K562 (cell line): Measurements from ENCODE around the gene FGGY. TPM values are rescaled to one million over a fixed set of nuclear protein-coding genes. Genes with fewer than 3 reads are reported as not detected.

Source experiments
- ATAC-seq: fragments of 200-7000 bp; cut with Tn5 transposase; 3 replicates; pipeline ENCODE4 v1.9.1; 2020; ENCODE audit warnings: moderate library complexity
- BruUV-seq: library from RNA; stranded (reverse); fragments of 400-500 nt; replicated peaks from 2 replicates; lab custom pipeline; 2021; lab: Mats Ljungman, UMichigan
- CTCF ChIA-PET: fragments of 300-600 bp; formaldehyde crosslinking; extraction: SDS; loops from one replicate; lab custom pipeline; 2021; ENCODE audit warnings: low intra/inter-chr PET ratio; lab: Yijun Ruan, JAX
- POLR2A ChIA-PET: fragments of 300-600, 350-650 bp; sonication (Branson Sonifier 250); formaldehyde crosslinking; extraction: SDS; loops from one replicate; lab custom pipeline; 2021; ENCODE audit warnings: antibody characterized with exemption, inconsistent platforms; lab: Yijun Ruan, JAX
- DNase-seq, 4 experiments: peaks; one replicate each; pipeline versions ENCODE4 v3.0.0 to v3.0.0-alpha.2; 2011 to 2018; ENCODE audit warnings: low spot score in 3 of 4, mixed read lengths in 3 of 4; ENCODE audit errors: extremely low read depth in 1 of 4
- FAIRE-seq: peaks from 2 replicates; lab custom pipeline; 2011; peaks lifted over from hg19 to GRCh38; lab: Jason Lieb, UNC
- H2AFZ ChIP-seq: 2 replicates; pipeline ENCODE4 v1.6.0; 2011; ENCODE audit warnings: low read depth, low read length, control low read depth, inconsistent platforms
- H3K27ac ChIP-seq: fragments of 200-600 bp; 3 replicates; pipeline ENCODE4 v1.8.0; 2011; ENCODE audit warnings: low read depth, mild to moderate bottlenecking, control low read depth, inconsistent platforms, low read length, moderate library complexity, mixed read lengths; ENCODE audit errors: extremely low read depth
- H3K27me3 ChIP-seq, 2 experiments: fragments of 300-600 bp in 1 of 2; 2 replicates in 1 of 2; 3 replicates in 1 of 2; pipeline versions ENCODE4 v1.6.0 to v1.8.0; 2011; ENCODE audit warnings: inconsistent platforms in 2 of 2, low read length in 2 of 2, mild to moderate bottlenecking in 1 of 2, mixed read lengths in 1 of 2, moderate library complexity in 1 of 2; ENCODE audit not compliant: control insufficient read depth in 2 of 2, insufficient read depth in 2 of 2
- H3K36me3 ChIP-seq: fragments of 300-600 bp; 3 replicates; pipeline ENCODE4 v1.8.0; 2011; ENCODE audit warnings: mild to moderate bottlenecking, low read length, inconsistent platforms; ENCODE audit not compliant: control insufficient read depth, insufficient read depth
- H3K4me1 ChIP-seq, 2 experiments: fragments of 200-600 bp in 1 of 2; replicated peaks in 1 of 2; 2 replicates in 1 of 2; 3 replicates in 1 of 2; pipeline versions ENCODE4 v1.5.1 to v1.8.0; 2011; ENCODE audit warnings: inconsistent platforms in 2 of 2, low read length in 2 of 2, mild to moderate bottlenecking in 1 of 2, mixed read lengths in 1 of 2, moderate library complexity in 1 of 2; ENCODE audit not compliant: control insufficient read depth in 2 of 2, insufficient read depth in 2 of 2
- H3K4me2 ChIP-seq: 2 replicates; pipeline ENCODE4 v1.6.1; 2011; ENCODE audit warnings: low read length, control low read depth, inconsistent platforms, mixed read lengths; ENCODE audit not compliant: insufficient read depth
- H3K4me3 ChIP-seq: fragments of 200-600 bp; sonication (generic), shearing (Covaris generic); 2 replicates; pipeline ENCODE4 v1.5.1; 2016; ENCODE audit warnings: control low read depth, inconsistent platforms
- H3K79me2 ChIP-seq: fragments of 200-600 bp; 3 replicates; pipeline ENCODE4 v1.8.0; 2011; ENCODE audit warnings: low read length, inconsistent platforms; ENCODE audit not compliant: control insufficient read depth, insufficient read depth
- H3K9ac ChIP-seq, 2 experiments: 2 replicates each; pipeline versions ENCODE4 v1.6.0 to v1.6.1; 2011; ENCODE audit warnings: low read depth in 2 of 2, low read length in 2 of 2, control low read depth in 1 of 2, inconsistent platforms in 1 of 2, mild to moderate bottlenecking in 1 of 2, mixed read lengths in 1 of 2; ENCODE audit not compliant: insufficient read depth in 1 of 2
- H3K9me1 ChIP-seq: one replicate; pipeline ENCODE4 v1.6.0; 2011; ENCODE audit warnings: inconsistent platforms, mild to moderate bottlenecking, low read length, moderate library complexity; ENCODE audit not compliant: control insufficient read depth, insufficient read depth
- H3K9me3 ChIP-seq: replicated peaks from 2 replicates; pipeline ENCODE4 v1.5.1; 2011; ENCODE audit warnings: low read depth, low read length, inconsistent platforms; ENCODE audit not compliant: control insufficient read depth, insufficient read depth
- H4K20me1 ChIP-seq: replicated peaks from 2 replicates; pipeline ENCODE4 v1.6.1; 2011; ENCODE audit warnings: low read length, inconsistent platforms, mixed read lengths; ENCODE audit not compliant: control insufficient read depth, insufficient read depth
- CHAMP1 ChIP-seq: fragments of 450-650 bp; IDR thresholded peaks from 2 replicates; pipeline ENCODE4 v1.6.1; 2016; ENCODE audit warnings: mild to moderate bottlenecking
- E2F6 ChIP-seq, 2 experiments: IDR thresholded peaks; 2 replicates each; pipeline ENCODE4 v1.6.1; 2011; ENCODE audit warnings: borderline replicate concordance in 1 of 2, control low read depth in 1 of 2, low read depth in 1 of 2, low read length in 1 of 2, mild to moderate bottlenecking in 1 of 2, mixed read lengths in 1 of 2, moderate library complexity in 1 of 2; ENCODE audit not compliant: insufficient read depth in 1 of 2, insufficient read length in 1 of 2, poor library complexity in 1 of 2, severe bottlenecking in 1 of 2; ENCODE audit errors: extremely low read depth in 1 of 2
- POLR2AphosphoS5 ChIP-seq: IDR thresholded peaks from 2 replicates; pipeline ENCODE4 v1.6.1; 2011; ENCODE audit warnings: mild to moderate bottlenecking, low read depth, low read length, moderate library complexity; ENCODE audit not compliant: control insufficient read depth, insufficient read depth
- SRSF9 ChIP-seq: fragments of 200-400 bp; formaldehyde crosslinking; IDR thresholded peaks from 2 replicates; pipeline ENCODE4 v1.6.1; 2017; ENCODE audit warnings: low read depth, low read length, borderline replicate concordance
- ZBTB17 ChIP-seq: fragments of 450-650 bp; formaldehyde crosslinking; IDR thresholded peaks from 2 replicates; pipeline ENCODE4 v1.4.0; 2020; ENCODE audit warnings: mild to moderate bottlenecking
- ZFP91 ChIP-seq: sonication (generic); formaldehyde crosslinking; IDR thresholded peaks from 2 replicates; pipeline ENCODE4 v1.8.0; 2022; ENCODE audit warnings: mild to moderate bottlenecking, missing genetic modification reagents
- ZNF431 ChIP-seq: sonication (generic); formaldehyde crosslinking; IDR thresholded peaks from 2 replicates; pipeline ENCODE4 v1.8.0; 2022; ENCODE audit warnings: mild to moderate bottlenecking, missing genetic modification reagents
- ZNF785 ChIP-seq: fragments of 250-450 bp; sonication (Bioruptor Pico); IDR thresholded peaks from 2 replicates; pipeline ENCODE4 v1.4.0; 2020; ENCODE audit warnings: mild to moderate bottlenecking
- WGBS: fragments of 100-300 bp; shearing (Covaris generic); methylation state at CpG from one replicate; pipeline ENCODE4 v1.1.6; 2016; ENCODE audit warnings: low coverage, mixed read lengths; ENCODE audit not compliant: insufficient coverage; ENCODE audit errors: missing lambda C conversion rate; 5-methylcytosine and 5-hydroxymethylcytosine counted together
- in situ Hi-C: fragments of 300-500 bp; cut with MboI; formaldehyde crosslinking; loops from 4 replicates; pipeline ENCODE4 v1.15.0; 2018; ENCODE audit warnings: inconsistent platforms, mixed read lengths
- intact Hi-C: fragments of 100-400 bp; cut with micrococcal nuclease; formaldehyde crosslinking; loops from 2 replicates; pipeline ENCODE4 v1.14.2; 2022
- polyA plus RNA-seq, 8 experiments: library from polyadenylated mRNA; depleted of rRNA in 4 of 8; stranded (reverse) in 5 of 8; unstranded in 3 of 8; fragments of >200 nt; fragmentation: Nextera tagmentation in 2 of 8; fragmentation: Illumina TruSeq in 1 of 8; extraction: Ambion mirVana in 2 of 8; extraction: Trizol in 1 of 8; gene quantifications; 2 replicates each; pipeline versions ENCODE4 v1.2.1 to v1.2.3, GENCODE V29; 2011 to 2014; ENCODE audit warnings: inconsistent platforms in 1 of 8, missing spikeins in 1 of 8
- total RNA-seq, 7 experiments: library from RNA; depleted of rRNA in 6 of 7; stranded (reverse); fragments of >200 nt in 6 of 7; fragmentation: Illumina TruSeq in 2 of 7; extraction: Trizol in 2 of 7; gene quantifications; 2 replicates each; pipeline versions ENCODE4 v1.2.1 to v1.2.3, GENCODE V29; 2011 to 2021; ENCODE audit warnings: low replicate concordance in 1 of 7
- TF ChIP-seq, protein P1 (sequence below): sonication (generic); formaldehyde crosslinking; IDR thresholded peaks from 2 replicates; pipeline ENCODE4 v1.5.0; 2020; ENCODE audit warnings: missing genetic modification reagents

Gene FGGY
- total and polyA plus RNA-seq, 9 of the 15 experiments (the other 6 are each of a cell fraction or from before 2014, with no cell fraction given), result 9.7 to 19.2 (median 12.6) TPM

DNA sequence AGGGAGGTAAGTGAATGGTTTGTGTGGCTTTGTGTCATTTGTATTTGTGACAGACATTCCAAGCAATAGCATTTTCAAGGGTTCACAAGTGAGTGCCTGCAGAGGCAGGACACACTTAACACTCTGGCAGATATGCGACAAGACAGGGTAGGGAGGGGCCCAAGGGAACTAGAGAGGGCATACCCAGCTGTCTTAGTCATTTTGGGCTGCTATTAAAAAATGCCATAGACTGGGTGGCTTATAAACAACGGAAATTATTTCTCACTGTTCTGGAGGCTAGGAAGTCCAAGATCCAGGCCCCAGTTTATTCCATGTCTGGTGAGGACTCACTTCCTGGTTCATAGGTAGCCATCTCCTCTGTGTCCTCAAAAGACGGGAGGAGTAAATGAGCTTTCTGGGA, 137.4 kb downstream of the FGGY start:
- WGBS, result 31% methylated on average over 3 of the region's 3 CpGs
- no peak for ATAC-seq
- H3K4me2 ChIP-seq, result no peak overlapping the region
- H3K27ac ChIP-seq, result no peak overlapping the region
- in situ Hi-C loops (no loop called here), intact Hi-C loops (no loop called here)
- ChIA-PET POLR2A (interaction anchor here (0.6 to 1.0 kb wide), 3 partner anchors 11 to 593 kb away, joined by 3 read pairs; no protein-coding TSS in a partner anchor), CTCF (no interaction called here)
- no peak overlapping the region for H3K4me3 ChIP-seq
- DNase-seq, result no peak
- H3K4me1 ChIP-seq, result no peaks in the 10 kb centered on the region
- no peaks in the 10 kb centered on the region for H3K79me2 ChIP-seq
- BruUV-seq, result no TSS peak
- FAIRE-seq, result no peak
- H2AFZ ChIP-seq, result no peak overlapping the region
- H4K20me1 ChIP-seq, result no peaks in the 10 kb centered on the region
- no peaks in the 10 kb centered on the region for H3K9me3 ChIP-seq
- H3K9me1 ChIP-seq, result no peaks in the 10 kb centered on the region
- no peaks in the 10 kb centered on the region for H3K36me3 ChIP-seq
- H3K27me3 ChIP-seq, result no peaks in the 10 kb centered on the region
- no peak overlapping the region for H3K9ac ChIP-seq
- TF ChIP-seq ZNF431 (CRISPR knock-in tag) (no peak), POLR2AphosphoS5 (no peak), ZNF785 (no peak), ZBTB17 (no peak), E2F6 (IDR thresholded peaks at IDR 0.05; ENCODE audit: borderline replicate concordance in 1 of 2, extremely low read depth in 1 of 2, insufficient read depth in 1 of 2, insufficient read length in 1 of 2, low read depth in 1 of 2, low read length in 1 of 2, poor library complexity in 1 of 2, severe bottlenecking in 1 of 2) (no peak), ZFP91 (CRISPR knock-in tag) (no peak), SRSF9 (no peak), CHAMP1 (no peak)
- TF ChIP-seq, protein P1, sequence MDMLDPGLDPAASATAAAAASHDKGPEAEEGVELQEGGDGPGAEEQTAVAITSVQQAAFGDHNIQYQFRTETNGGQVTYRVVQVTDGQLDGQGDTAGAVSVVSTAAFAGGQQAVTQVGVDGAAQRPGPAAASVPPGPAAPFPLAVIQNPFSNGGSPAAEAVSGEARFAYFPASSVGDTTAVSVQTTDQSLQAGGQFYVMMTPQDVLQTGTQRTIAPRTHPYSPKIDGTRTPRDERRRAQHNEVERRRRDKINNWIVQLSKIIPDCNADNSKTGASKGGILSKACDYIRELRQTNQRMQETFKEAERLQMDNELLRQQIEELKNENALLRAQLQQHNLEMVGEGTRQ, result no peak
